Vagina (tissue), 2 donors: ENCODE data around the gene ARRDC4.

Source experiments
- CTCF ChIP-seq, 3 experiments: fragments of 450-650 bp in 2 of 3; fragments of 200-600 bp in 1 of 3; sonication (generic) in 1 of 3; IDR thresholded peaks; one replicate each; pipeline ENCODE4 v1.5.1; 2017 to 2019; ENCODE audit warnings: antibody characterized with exemption in 3 of 3, mild to moderate bottlenecking in 2 of 3, moderate library complexity in 2 of 3
- POLR2AphosphoS5 ChIP-seq, 2 donors: sonication (generic); formaldehyde crosslinking; IDR thresholded peaks; one replicate each; pipeline ENCODE4 v1.9.0; 2017; ENCODE audit warnings: antibody characterized with exemption in 2 of 2, mild to moderate bottlenecking in 2 of 2, low read depth in 1 of 2; ENCODE audit not compliant: insufficient read depth in 1 of 2

GRCh38 chr15:98001663-98002194, 41.2 kb downstream of the ARRDC4 start:
- no peak for TF ChIP-seq CTCF (IDR thresholded peaks at IDR 0.05)
- no peak for TF ChIP-seq POLR2AphosphoS5 (IDR thresholded peaks at IDR 0.05; ENCODE audit: insufficient read depth in 1 of 2, low read depth in 1 of 2)
